AG09309 (cell line): ENCODE results near the gene IRX2.

ENCODE experiments used
- DNase-seq: peaks from one replicate; pipeline ENCODE4 v3.0.0-alpha.2; 2010; ENCODE audit warnings: low read depth
- H3K4me3 ChIP-seq: 2 replicates; pipeline ENCODE4 v1.5.1; 2011; ENCODE audit warnings: mild to moderate bottlenecking, low read depth, low read length, moderate library complexity; ENCODE audit not compliant: control insufficient read depth
- CTCF ChIP-seq: IDR thresholded peaks from 2 replicates; pipeline ENCODE4 v1.5.1; 2011; ENCODE audit warnings: mild to moderate bottlenecking, low read depth, low read length, inconsistent platforms; ENCODE audit not compliant: insufficient read depth, control insufficient read depth; ENCODE audit errors: missing control alignments

IRX2 gene

GRCh38 chr5:2718115-2718514 is 33.4 kb downstream of the IRX2 start:
- DNase-seq: no peak
- no peak for TF ChIP-seq CTCF
- no peak overlapping the region for H3K4me3 ChIP-seq

GRCh38 chr5:2715856-2716255 is 35.6 kb downstream of the IRX2 start:
- DNase-seq: no peak
- H3K4me3 ChIP-seq: no peak overlapping the region
- TF ChIP-seq CTCF: no peak

GRCh38 chr5:2714805-2715204 is 36.7 kb downstream of the IRX2 start:
- no peak overlapping the region for H3K4me3 ChIP-seq
- TF ChIP-seq CTCF: no peak
- DNase-seq: no peak

GRCh38 chr5:2714026-2714425 is 37.5 kb downstream of the IRX2 start:
- no peak for TF ChIP-seq CTCF
- DNase-seq: no peak
- no peak overlapping the region for H3K4me3 ChIP-seq

- no peak for TF ChIP-seq CTCF
- H3K4me3 ChIP-seq: no peak overlapping the region
- DNase-seq: no peak
Measured at GRCh38 chr5:2711446-2712425, 39.7 kb downstream of the IRX2 start.

GRCh38 chr5:2710910-2711309 is 40.6 kb downstream of the IRX2 start:
- no peak for TF ChIP-seq CTCF
- DNase-seq: no peak
- H3K4me3 ChIP-seq: no peak overlapping the region
